H9 (cell line): ENCODE data around the gene VEGFA. TPM values are rescaled to one million over a fixed set of nuclear protein-coding genes. Genes with fewer than 3 reads are reported as not detected.

Source experiments
- DNase-seq: peaks from one replicate; pipeline ENCODE4 v3.0.0-alpha.2; 2017
- H2AFZ ChIP-seq: one replicate; pipeline ENCODE4 v1.6.1; 2013; ENCODE audit warnings: mild to moderate bottlenecking, low read length, control low read depth, moderate library complexity
- H2AK5ac ChIP-seq: 2 replicates; pipeline ENCODE4 v1.6.1; 2013; ENCODE audit warnings: low read length, control low read depth, mixed read lengths; ENCODE audit not compliant: insufficient read length
- H2BK120ac ChIP-seq: one replicate; pipeline ENCODE4 v1.6.1; 2013; ENCODE audit warnings: low read depth, mild to moderate bottlenecking, low read length, control low read depth, inconsistent platforms; ENCODE audit not compliant: poor library complexity, severe bottlenecking
- H2BK12ac ChIP-seq: 2 replicates; pipeline ENCODE4 v1.6.1; 2013; ENCODE audit warnings: low read length, control low read depth, mixed read lengths, low read depth; ENCODE audit not compliant: insufficient read length
- H2BK15ac ChIP-seq: 2 replicates; pipeline ENCODE4 v1.6.1; 2013; ENCODE audit warnings: low read depth, low read length, control low read depth
- H2BK20ac ChIP-seq: one replicate; pipeline ENCODE4 v1.6.1; 2013; ENCODE audit warnings: low read depth, mild to moderate bottlenecking, low read length, control low read depth, inconsistent platforms; ENCODE audit not compliant: poor library complexity, severe bottlenecking
- H2BK5ac ChIP-seq: 2 replicates; pipeline ENCODE4 v1.6.1; 2013; ENCODE audit warnings: low read length, control low read depth, mixed read lengths; ENCODE audit not compliant: insufficient read length
- H3K14ac ChIP-seq: 2 replicates; pipeline ENCODE4 v1.6.1; 2013; ENCODE audit warnings: low read length, control low read depth; ENCODE audit not compliant: insufficient read depth
- H3K18ac ChIP-seq: 2 replicates; pipeline ENCODE4 v1.6.1; 2013; ENCODE audit warnings: low read depth, mild to moderate bottlenecking, mixed read lengths, low read length, control low read depth; ENCODE audit not compliant: insufficient read length
- H3K23ac ChIP-seq: 2 replicates; pipeline ENCODE4 v1.6.1; 2013; ENCODE audit warnings: low read length, control low read depth, mixed read lengths, low read depth; ENCODE audit not compliant: insufficient read length
- H3K23me2 ChIP-seq: 2 replicates; pipeline ENCODE4 v1.6.1; 2013; ENCODE audit warnings: low read depth, mild to moderate bottlenecking, mixed read lengths, low read length, control low read depth; ENCODE audit not compliant: insufficient read length, poor library complexity, severe bottlenecking
- H3K27ac ChIP-seq: 2 replicates; pipeline ENCODE4 v1.5.1; 2013; ENCODE audit warnings: low read length, control low read depth, mixed read lengths, low read depth; ENCODE audit not compliant: insufficient read length
- H3K27me3 ChIP-seq: 2 replicates; pipeline ENCODE4 v1.6.1; 2013; ENCODE audit warnings: low read length, control low read depth, inconsistent platforms; ENCODE audit not compliant: insufficient read depth
- H3K4ac ChIP-seq: 2 replicates; pipeline ENCODE4 v1.6.1; 2013; ENCODE audit warnings: low read depth, mild to moderate bottlenecking, control low read depth, inconsistent platforms, low read length, moderate library complexity
- H3K4me1 ChIP-seq: 2 replicates; pipeline ENCODE4 v1.6.1; 2013; ENCODE audit warnings: low read length, control low read depth, inconsistent platforms; ENCODE audit not compliant: insufficient read depth
- H3K4me2 ChIP-seq: 2 replicates; pipeline ENCODE4 v1.6.1; 2013; ENCODE audit warnings: low read length, control low read depth, mixed read lengths; ENCODE audit not compliant: insufficient read length, insufficient read depth
- H3K56ac ChIP-seq: 2 replicates; pipeline ENCODE4 v1.6.1; 2013; ENCODE audit warnings: low read depth, mild to moderate bottlenecking, mixed read lengths, low read length, control low read depth; ENCODE audit not compliant: insufficient read length
- H3K79me1 ChIP-seq: 2 replicates; pipeline ENCODE4 v1.6.1; 2013; ENCODE audit warnings: low read depth, mild to moderate bottlenecking, moderate library complexity, low read length, control low read depth, inconsistent platforms; ENCODE audit not compliant: insufficient read depth, poor library complexity, severe bottlenecking
- H3K79me2 ChIP-seq: 2 replicates; pipeline ENCODE4 v1.6.1; 2013; ENCODE audit warnings: low read length, control low read depth, inconsistent platforms; ENCODE audit not compliant: insufficient read depth
- H3K9ac ChIP-seq: 2 replicates; pipeline ENCODE4 v1.6.1; 2013; ENCODE audit warnings: low read length, control low read depth, mixed read lengths; ENCODE audit not compliant: insufficient read length; ENCODE audit errors: extremely low read depth
- H3K9me3 ChIP-seq: one replicate; pipeline ENCODE4 v1.6.1; 2013; ENCODE audit warnings: low read depth, low read length, inconsistent platforms; ENCODE audit not compliant: control insufficient read depth
- H3T11ph ChIP-seq: one replicate; pipeline ENCODE4 v1.6.1; 2013; ENCODE audit warnings: mild to moderate bottlenecking, low read length, control low read depth, inconsistent platforms
- H4K20me1 ChIP-seq: one replicate; pipeline ENCODE4 v1.6.1; 2013; ENCODE audit not compliant: control insufficient read depth, insufficient read length, insufficient read depth
- H4K5ac ChIP-seq: 2 replicates; pipeline ENCODE4 v1.6.1; 2013; ENCODE audit warnings: low read depth, mild to moderate bottlenecking, mixed read lengths, low read length, control low read depth; ENCODE audit not compliant: insufficient read length
- H4K8ac ChIP-seq: replicated peaks from 2 replicates; pipeline ENCODE4 v1.6.1; 2013; ENCODE audit warnings: low read length, control low read depth, mixed read lengths, low read depth; ENCODE audit not compliant: insufficient read length
- H4K91ac ChIP-seq: 2 replicates; pipeline ENCODE4 v1.6.1; 2013; ENCODE audit warnings: low read depth, mild to moderate bottlenecking, moderate library complexity, mixed read lengths, low read length, control low read depth; ENCODE audit not compliant: insufficient read length
- H3K27ac Mint-ChIP-seq, 3 experiments: 2 replicates in 2 of 3; 3 replicates in 1 of 3; pipeline ENCODE4 v1.8.0; 2020 to 2021; ENCODE audit warnings: mixed read lengths in 3 of 3, mild to moderate bottlenecking in 1 of 3, moderate library complexity in 1 of 3
- H3K27me3 Mint-ChIP-seq: 2 replicates; pipeline ENCODE4 v1.8.0; 2021; ENCODE audit warnings: low read depth, mild to moderate bottlenecking, moderate library complexity, mixed read lengths
- H3K36me3 Mint-ChIP-seq, 3 experiments: 2 replicates in 2 of 3; 3 replicates in 1 of 3; pipeline ENCODE4 v1.8.0; 2020 to 2021; ENCODE audit warnings: low read depth in 3 of 3, mixed read lengths in 3 of 3; ENCODE audit not compliant: insufficient read depth in 1 of 3
- H3K4me1 Mint-ChIP-seq, 2 experiments: 2 replicates each; pipeline ENCODE4 v1.8.0; 2020; ENCODE audit warnings: mixed read lengths in 2 of 2
- H3K4me3 Mint-ChIP-seq, 2 experiments: 2 replicates in 1 of 2; 3 replicates in 1 of 2; pipeline ENCODE4 v1.8.0; 2020 to 2021; ENCODE audit warnings: mild to moderate bottlenecking in 2 of 2, mixed read lengths in 2 of 2, moderate library complexity in 1 of 2
- H3K9me3 Mint-ChIP-seq, 2 experiments: 2 replicates in 1 of 2; 3 replicates in 1 of 2; pipeline ENCODE4 v1.8.0; 2020; ENCODE audit warnings: mild to moderate bottlenecking in 2 of 2, mixed read lengths in 2 of 2, moderate library complexity in 1 of 2
- WGBS: extraction: QIAGEN DNeasy Blood & Tissue Kit; methylation state at CpG from one replicate; pipeline ENCODE4 v1.1.7; 2013; ENCODE audit warnings: missing lambda C conversion rate, low lambda C conversion rate, mixed read lengths; ENCODE audit not compliant: insufficient read length; ENCODE audit errors: extremely low coverage; 5-methylcytosine and 5-hydroxymethylcytosine counted together
- total RNA-seq: library from RNA; stranded (reverse); gene quantifications from 2 replicates; pipeline ENCODE4 v1.2.1, GENCODE V29; 2021
- TF ChIP-seq, protein P1 (sequence below): fragments of 200-600 bp; sonication (generic); conservative IDR thresholded peaks from 3 replicates; pipeline ENCODE4 v1.8.0; 2021; ENCODE audit warnings: antibody characterized with exemption, mild to moderate bottlenecking

VEGFA gene
- total RNA-seq, 1 experiment from 2014 or later = 47.9 TPM

DNA sequence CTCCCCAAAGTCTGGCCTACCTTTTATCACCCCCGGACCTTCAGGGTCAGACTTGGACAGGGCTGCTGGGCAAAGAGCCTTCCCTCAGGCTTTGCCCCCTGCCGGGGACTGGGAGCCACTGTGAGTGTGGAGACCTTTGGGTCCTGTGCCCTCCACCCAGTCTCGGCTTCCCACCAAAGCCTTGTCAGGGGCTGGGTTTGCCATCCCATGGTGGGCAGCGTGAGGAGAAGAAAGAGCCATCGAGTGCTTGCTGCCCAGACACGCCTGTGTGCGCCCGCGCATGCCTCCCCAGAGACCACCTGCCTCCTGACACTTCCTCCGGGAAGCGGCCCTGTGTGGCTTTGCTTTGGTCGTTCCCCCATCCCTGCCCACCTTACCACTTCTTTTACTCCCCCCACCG, 10.3 kb downstream of the VEGFA start:
- Histone ChIP-seq H3K4ac (no peak overlapping the region), H3K9ac (no peak overlapping the region), H3K23ac (no peak overlapping the region), H3K56ac (no peak overlapping the region), H4K91ac (no peak overlapping the region), H3T11ph (no peak overlapping the region), H2BK120ac (no peak overlapping the region), H4K5ac (no peak overlapping the region), H3K79me1 (peaks cover 4% of the 10 kb centered on the region), H2AK5ac (no peak overlapping the region), H4K20me1 (no peaks in the 10 kb centered on the region), H3K14ac (no peak overlapping the region; the same call in 1 of the 2 replicates), H3K23me2 (no peaks in the 10 kb centered on the region), H2BK15ac (no peak overlapping the region), H3K4me2 (no peak overlapping the region), H2BK20ac (no peak overlapping the region), H4K8ac (no peak overlapping the region), H2BK5ac (no peak overlapping the region), H2BK12ac (no peak overlapping the region), H3K18ac (no peak overlapping the region), H3K79me2 (no peaks in the 10 kb centered on the region; the same call in 1 of the 2 replicates), H3K9me3 (no peaks in the 10 kb centered on the region), H3K27ac (no peak overlapping the region), H2AFZ (no peak overlapping the region), H3K4me1 (no peaks in the 10 kb centered on the region; the same call in 1 of the 2 replicates), H3K27me3 (no peaks in the 10 kb centered on the region)
- no peaks in the 10 kb centered on the region for H3K9me3 Mint-ChIP-seq
- H3K36me3 Mint-ChIP-seq = peaks cover 45 to 94% (median 85%) of the 10 kb centered on the region in 3 experiments
- H3K4me1 Mint-ChIP-seq = peaks cover 4 to 6% of the 10 kb centered on the region in 2 experiments
- no CpG with 5 or more reads among the region's 13 CpGs for WGBS
- DNase-seq = no peak
- TF ChIP-seq, protein P1, sequence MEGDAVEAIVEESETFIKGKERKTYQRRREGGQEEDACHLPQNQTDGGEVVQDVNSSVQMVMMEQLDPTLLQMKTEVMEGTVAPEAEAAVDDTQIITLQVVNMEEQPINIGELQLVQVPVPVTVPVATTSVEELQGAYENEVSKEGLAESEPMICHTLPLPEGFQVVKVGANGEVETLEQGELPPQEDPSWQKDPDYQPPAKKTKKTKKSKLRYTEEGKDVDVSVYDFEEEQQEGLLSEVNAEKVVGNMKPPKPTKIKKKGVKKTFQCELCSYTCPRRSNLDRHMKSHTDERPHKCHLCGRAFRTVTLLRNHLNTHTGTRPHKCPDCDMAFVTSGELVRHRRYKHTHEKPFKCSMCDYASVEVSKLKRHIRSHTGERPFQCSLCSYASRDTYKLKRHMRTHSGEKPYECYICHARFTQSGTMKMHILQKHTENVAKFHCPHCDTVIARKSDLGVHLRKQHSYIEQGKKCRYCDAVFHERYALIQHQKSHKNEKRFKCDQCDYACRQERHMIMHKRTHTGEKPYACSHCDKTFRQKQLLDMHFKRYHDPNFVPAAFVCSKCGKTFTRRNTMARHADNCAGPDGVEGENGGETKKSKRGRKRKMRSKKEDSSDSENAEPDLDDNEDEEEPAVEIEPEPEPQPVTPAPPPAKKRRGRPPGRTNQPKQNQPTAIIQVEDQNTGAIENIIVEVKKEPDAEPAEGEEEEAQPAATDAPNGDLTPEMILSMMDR = no peak
- no peaks in the 10 kb centered on the region for H3K27me3 Mint-ChIP-seq
- H3K4me3 Mint-ChIP-seq = no peak overlapping the region
- peak overlapping the region in 1 of 3 experiments; percentile 61; a peak in 2 of 7 replicates for H3K27ac Mint-ChIP-seq
